T-helper 1 cell (primary cell): ENCODE results near the gene MLLT10.
A peak's percentile ranks its signal among the peaks of the same experiment; 100 is the strongest.
"Not testable (repeated sequence)": the region's sequence is repeated elsewhere in the genome, so short reads cannot be mapped to it uniquely, and the experiment has no call there.

Experiments used
- DNase-seq, 5 donors: peaks; one replicate each; pipeline ENCODE4 v3.0.0-alpha.2; 2012 to 2020

Gene MLLT10

DNA sequence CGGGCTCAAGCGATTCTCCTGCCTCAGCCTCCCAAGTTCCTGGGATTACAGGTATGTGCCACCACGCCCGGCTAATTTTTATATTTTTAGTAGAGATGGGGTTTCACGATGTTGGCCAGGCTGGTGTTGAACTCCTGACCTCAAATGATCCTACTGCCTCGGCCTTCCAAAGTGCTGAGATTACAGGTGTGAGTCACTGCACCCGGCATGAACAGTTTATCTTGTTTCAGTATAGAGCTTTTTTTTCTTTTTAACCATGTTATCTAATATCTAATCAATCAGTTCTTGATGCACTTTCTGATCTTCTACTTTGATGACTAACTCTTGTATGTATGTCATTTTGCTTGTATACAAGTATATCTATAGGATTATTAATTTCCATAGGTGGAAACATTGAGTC lies 54.1 kb downstream of the MLLT10 start:
- DNase-seq: not testable (repeated sequence)

DNA sequence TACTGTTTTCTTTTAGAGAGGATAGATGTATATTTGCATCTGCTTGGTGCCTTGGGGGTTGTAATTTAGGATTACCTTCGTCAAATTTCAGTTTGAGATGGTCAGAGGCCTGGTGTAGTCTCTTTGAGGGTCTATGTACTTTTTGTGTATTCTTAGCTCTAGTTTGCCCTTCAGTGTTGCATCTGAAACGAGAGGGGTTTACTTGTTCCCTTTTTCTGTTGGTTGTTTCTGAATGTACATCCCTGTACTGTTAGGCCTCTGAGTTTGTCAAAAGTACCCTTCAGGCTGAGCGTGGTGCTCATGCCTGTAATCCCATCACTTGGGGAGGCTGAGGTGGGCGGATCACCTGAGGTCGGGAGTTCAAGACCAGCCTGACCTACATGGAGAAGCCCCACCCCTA lies 60.0 kb downstream of the MLLT10 start:
- DNase-seq: no peak

GRCh38 chr10:21599582-21599981 lies 65.5 kb downstream of the MLLT10 start:
- no peak for DNase-seq

DNA sequence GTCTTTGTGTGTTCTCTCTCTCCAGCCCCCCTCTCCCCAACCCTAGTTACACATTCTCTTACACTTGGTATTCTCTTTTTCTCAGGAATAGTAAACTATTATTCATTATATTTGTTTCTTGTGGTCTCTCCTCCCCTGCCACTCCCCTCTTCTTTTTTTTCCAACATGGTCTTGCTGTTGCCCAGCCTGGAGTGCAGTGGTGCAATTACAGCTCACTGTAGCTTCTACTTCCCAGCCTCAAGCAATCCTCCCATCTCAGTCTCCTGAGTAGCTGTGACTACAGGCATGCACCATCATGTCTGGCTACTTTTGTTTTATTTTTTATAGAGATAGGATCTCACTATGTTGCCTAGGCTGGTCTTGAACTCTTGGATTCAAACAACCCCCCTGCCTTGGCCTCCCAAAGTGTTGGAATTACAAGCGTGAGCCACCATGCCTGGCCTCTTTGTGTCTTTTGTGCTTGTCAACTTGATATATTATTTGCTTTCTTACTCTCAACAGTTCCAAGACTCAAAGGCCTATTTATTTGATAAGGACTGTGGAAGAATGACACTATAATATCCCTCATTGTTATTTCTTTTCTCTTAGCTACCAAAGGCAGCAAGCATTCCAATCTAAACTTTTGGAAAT lies 66.9 kb downstream of the MLLT10 start:
- DNase-seq: no peak

DNA sequence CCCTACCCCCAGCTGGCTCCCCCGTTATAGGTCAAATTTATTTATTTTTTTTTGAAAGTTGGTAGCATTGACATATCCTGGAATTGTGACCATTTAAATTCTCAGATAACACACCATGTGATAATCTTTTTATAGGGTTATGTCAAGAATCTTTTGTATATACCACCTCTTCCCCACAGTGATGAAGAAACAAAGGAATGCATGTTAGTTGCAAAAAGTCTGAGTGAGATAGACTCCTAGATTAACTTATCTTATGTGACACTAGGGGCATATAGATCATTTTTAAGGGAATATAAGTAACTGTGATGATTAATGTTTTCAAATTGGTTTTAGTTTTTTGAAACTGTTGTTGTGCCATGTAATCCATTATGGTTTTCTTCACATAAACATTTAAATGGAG lies 68.3 kb downstream of the MLLT10 start:
- no peak for DNase-seq

- DNase-seq: no peak
These were observed 69.7 kb downstream of the MLLT10 start for GRCh38 chr10:21603721-21604120.

- no peak for DNase-seq
These were observed 70.6 kb downstream of the MLLT10 start for GRCh38 chr10:21604651-21605050.

GRCh38 chr10:21607907-21608306 lies 73.9 kb downstream of the MLLT10 start:
- no peak for DNase-seq

GRCh38 chr10:21614000-21614399 lies 80.0 kb downstream of the MLLT10 start:
- no peak for DNase-seq

DNA sequence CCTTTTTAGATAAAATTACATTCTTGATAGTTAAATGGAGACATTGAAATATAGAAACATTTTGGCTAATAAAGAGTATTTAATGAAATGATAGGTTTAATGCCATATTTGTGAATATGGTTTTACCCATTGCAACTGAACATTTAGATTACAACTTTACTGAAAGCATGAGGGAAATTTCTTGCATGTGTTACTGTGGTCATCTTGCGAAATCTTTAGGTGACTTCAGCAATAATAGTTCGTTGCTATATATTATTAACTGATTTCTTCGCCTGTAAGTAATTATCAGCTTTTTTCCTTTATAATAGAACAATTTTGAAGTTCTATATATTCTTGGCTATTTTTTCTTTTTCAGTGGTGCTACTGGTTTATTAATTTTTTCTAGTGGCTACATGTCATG lies 83.2 kb downstream of the MLLT10 start:
- no peak for DNase-seq

GRCh38 chr10:21623291-21623690 lies 89.3 kb downstream of the MLLT10 start:
- DNase-seq: no peak

GRCh38 chr10:21624421-21624820 lies 90.4 kb downstream of the MLLT10 start:
- DNase-seq: not testable (repeated sequence)

- no peak for DNase-seq
These were observed 90.9 kb downstream of the MLLT10 start for GRCh38 chr10:21624951-21625350.

DNA sequence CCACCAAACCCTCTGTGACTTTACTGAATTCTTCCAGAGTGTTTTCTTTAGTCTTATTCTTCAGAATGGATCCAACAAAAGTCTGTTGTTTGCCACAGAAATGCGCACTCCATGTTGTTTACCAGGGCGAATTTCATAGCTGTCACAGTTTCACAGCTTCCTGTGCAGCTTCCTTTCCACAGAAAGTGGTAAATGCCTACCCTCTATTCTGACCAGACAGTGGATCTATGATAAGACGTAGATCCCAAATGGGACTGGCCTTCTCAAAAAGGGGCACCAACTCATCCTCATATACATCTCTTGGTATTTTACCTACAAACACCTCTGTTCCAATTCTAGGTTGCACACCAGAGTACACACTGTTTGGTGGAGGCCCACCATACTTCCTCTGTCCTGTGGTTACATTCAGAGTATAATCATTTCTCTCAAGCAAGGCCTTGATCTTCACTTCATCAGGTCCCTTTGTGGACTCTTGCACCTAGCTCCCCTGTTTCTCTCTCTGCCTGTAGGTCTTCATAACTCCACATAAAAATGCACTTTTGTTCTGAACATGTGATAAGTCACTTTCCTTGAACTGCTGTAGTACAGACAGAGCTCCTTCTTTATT lies 91.7 kb downstream of the MLLT10 start:
- no peak for DNase-seq

DNA sequence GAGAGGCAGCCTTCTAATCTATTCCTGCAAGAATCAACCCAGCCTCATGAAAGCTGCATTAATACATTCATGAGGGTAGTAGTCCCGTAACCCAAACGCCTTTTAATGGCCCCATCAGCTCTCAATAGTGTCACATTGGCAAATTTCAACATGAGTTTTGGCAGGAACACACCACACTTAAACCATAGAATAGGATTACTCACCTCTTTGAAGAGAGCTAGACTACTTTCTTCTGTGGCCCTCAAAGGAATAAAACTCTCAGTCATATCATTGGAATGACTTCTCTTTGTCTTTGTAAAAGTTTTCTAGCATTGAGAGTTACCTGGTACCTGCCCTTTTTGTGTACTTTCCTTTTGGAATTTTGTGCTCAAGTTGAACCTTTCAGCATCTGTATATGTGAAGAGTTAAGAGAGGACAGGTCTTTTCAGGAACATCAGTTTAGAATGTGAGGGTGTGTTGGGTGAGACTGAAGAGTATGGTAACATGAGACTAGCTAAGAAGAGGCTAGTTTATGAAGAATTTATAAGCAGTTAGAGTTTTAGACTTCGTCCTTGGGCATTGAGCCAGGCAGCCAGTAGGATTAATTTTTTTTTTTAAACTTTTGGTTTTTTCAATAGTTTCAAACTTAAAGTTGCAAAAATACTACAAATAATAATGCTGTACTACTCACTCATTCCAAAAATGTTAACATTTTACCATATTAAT lies 92.6 kb downstream of the MLLT10 start:
- no peak for DNase-seq

DNA sequence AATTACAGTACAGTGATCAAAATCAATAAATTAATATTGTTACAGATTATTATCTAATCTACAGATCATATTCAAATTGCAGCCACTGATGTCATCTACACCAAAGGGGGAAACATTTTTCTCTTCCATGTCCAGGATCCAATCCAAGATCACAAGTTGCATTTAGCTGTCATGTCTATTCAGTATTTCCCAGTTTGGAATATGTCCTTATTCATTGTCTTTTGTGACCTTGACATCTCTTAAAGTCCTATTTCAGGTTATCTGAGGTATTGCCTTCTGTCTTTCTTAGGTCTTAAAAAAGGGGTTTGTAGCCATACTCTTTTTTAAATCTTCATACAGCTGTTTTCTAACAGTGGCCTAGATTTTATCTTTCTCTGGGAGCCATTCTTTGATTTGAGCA lies 93.3 kb downstream of the MLLT10 start:
- no peak for DNase-seq

DNA sequence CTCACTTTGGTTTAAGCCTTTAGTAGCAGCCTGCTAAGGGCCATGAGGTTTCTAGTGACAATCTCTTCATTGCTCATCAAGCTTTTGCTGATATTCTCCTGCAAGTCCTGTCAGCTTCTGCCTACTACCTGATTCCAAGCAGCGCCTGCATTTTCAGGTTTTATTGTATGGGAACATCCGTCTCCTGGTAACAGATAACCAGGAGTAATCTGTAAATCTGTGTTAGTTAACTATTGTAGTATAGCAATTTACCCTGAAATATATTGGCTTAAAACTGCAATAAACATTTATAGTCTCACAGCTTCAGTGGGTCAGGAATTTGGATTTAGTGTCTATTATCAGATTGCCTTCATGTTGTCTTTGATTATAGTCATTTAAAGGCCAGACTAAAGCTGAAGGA lies 94.0 kb downstream of the MLLT10 start:
- DNase-seq: no peak

DNA sequence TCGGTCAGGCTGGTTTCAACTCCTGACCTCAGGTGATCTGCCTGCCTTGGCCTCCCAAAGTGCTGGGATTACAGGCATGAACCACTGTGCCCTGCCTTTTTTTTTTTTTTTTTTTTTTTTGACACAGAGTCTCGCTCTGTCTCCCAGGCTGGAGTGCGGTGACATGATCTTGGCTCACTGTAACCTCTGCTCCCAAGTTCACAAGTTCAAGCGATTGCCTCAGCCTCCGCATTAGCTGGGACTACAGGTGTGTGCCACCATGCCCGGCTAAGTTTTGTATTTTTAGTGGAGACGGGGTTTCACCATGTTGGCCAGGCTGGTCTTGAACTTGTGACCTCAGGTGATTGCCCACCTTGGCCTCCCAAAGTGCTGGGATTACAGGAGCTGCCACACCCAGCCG lies 94.6 kb downstream of the MLLT10 start:
- not testable (repeated sequence) for DNase-seq

DNA sequence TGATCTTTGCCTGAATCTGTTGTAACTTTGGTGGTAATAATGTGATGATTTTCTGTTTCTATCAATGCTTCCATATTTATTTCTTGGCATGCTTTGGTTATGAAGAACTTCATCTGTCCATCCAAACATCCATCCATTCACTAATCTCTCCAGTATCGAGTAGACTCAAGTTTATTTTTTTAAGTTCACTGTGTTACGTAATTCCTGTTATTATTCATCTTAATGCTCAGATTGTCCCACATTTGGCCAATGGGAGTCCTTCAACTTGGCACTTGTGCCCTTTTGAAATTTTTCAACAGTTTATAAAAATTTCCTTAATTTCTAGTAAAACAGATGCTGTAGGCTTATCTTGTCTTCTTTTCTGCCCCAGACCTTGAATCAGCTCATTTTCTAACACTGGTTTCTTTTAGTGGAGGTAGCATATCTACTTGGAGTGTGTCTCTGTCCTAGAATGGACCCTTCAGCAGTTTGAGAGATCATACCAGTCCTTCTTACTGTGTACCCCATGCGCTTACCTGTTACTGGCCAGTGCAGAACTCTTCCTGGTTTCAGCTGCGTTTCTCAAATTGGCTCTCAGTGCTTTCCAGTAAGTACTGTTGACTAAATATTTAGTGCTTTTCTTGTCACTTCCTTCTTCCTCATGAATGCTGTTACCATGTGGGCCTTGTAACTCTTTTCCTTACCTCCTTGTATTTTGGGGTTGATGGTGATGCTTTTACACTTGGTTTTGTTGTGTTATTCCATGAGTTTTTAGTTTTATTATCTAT lies 100.8 kb downstream of the MLLT10 start:
- DNase-seq: no peak

DNA sequence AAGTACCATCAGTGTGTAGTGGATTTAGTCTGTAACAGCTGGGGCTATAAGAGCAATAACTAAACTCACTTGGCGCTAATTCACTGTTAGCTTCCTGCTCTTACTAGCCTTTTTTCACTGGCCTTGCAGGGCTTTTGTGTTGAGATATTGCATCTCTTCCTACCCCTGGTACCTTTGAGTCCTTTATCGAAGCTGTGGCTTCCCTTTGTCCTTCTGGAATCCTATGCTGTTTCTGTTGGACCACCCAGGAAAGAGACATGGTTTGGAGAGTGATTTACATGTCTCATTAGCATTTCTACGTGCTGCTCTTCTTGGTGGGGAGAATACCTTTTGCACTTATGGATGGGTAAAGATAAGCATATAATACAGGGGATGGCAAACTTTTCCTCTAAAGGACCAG lies 103.8 kb downstream of the MLLT10 start:
- no peak for DNase-seq

GRCh38 chr10:21638681-21639080 lies 104.6 kb downstream of the MLLT10 start:
- DNase-seq: no peak

DNA sequence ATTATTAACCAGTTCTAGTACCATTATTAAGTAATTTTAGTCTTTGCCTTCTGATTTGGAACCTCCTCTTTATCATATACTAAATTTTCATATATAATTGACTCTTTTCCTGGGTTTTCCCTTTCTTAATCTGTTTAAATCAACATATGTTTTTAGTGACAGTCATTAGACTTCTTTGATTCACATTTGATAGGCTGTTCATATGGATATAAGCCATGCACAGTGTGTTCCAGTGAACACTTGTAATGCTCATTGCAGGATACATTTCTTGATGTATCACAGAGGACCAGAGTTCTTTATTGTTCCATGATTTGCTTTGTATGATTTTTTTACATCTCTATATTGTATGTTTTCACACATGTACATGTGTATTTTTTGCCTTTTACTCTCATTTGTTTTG lies 114.0 kb downstream of the MLLT10 start:
- no peak for DNase-seq

DNA sequence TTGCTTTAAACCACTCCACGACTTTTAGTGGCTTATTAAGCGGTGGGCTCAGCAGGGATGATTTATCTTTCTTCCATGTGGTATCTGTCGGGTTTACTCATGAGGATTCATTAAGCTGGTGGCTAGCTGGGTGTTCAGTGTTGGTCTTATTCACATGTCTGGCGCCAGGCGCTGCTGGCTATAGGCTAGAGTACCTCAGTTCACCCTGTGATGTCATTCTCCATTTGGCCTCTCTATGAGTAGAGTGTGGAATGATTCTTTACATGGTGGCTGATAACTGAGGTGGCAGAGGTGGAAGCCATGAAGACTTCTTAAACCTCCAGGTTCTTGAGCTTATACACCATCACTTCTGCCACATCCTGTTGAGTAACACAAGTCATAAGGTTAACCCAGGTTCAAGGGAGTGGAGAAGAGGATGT lies 115.4 kb downstream of the MLLT10 start:
- DNase-seq: peak in 1 of 5 donors; percentile 52

GRCh38 chr10:21650353-21650752 lies 116.3 kb downstream of the MLLT10 start:
- no peak for DNase-seq
